GF-D8 (cell line): ENCODE data around the gene GTF3C4.

ENCODE experiments used
- DNase-seq: peaks from one replicate; lab custom pipeline; 2025; lab: John Stamatoyannopoulos, UW

GTF3C4 gene

GRCh38 chr9:132731230-132731629, 61.0 kb downstream of the GTF3C4 start:
- DNase-seq, result no peak

GRCh38 chr9:132732326-132733259, 62.3 kb downstream of the GTF3C4 start:
- DNase-seq, result no peak

DNA sequence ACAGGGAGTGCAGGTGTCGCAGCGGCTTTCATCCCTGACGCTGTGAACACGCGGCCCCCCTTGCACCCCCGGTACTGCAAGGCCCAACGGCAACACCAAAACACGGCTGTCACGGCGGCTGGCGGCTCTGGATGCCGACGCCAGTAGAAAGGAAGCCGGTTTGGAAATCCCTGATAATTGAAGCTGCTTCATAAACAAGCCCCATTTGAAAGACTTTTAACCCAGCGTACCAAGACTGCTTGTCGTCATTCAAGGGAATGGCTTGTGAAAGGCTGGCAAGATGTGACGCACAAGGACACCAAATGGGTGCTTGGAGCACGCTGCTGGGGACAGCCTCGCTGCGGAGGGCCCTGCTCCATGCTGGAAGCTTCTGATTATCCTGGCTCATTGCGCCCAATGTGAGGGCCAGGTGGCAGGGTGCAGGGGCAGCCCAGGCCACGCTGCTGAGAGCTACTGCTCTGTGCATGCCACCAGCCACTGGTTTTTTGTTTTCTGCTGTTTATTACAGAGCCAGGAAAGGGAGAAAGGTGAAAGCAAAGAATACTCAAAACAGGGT, 63.1 kb downstream of the GTF3C4 start:
- DNase-seq, result no peak

GRCh38 chr9:132739710-132740310, 69.5 kb downstream of the GTF3C4 start:
- DNase-seq, result no peak

DNA sequence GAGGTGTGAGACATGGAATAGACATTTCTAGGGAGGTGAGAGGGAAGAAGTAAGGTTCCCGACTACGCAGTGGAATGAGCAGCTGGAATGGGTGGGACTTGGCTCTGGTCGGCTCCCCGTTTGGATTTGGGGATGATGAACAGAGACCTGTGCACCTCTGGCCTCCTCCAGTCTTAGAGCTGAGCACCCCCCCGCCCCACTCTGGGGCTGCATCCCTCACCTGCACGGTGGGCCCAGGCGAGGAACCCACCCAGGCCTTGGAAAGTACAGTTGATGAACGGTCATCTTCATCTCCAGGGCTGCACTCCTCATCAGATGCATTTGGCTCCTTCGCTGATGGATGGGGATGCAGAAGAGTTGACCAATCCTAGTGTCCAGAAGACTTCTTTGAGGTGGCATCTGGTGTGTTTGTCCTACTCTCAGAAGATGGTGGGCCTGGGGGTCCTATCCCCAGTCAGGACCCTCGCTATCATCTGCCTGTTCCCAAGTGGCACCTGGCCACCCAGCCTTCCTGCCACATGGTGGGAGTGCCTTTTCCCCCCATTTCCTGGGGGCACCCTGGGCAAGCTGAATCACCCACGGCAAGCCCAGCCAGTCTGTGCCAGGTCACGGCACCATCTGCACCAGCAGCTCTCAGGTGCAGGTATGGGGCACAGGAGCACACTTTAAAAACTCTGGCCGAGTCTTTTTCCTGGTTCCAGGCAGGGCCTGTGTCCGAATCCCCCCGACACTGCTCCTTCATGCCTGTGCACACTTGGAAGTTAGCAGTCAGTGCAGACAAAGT, 70.5 kb downstream of the GTF3C4 start:
- no peak for DNase-seq

- DNase-seq, result no peak
Measured at GRCh38 chr9:132742821-132743311, 72.6 kb downstream of the GTF3C4 start.

DNA sequence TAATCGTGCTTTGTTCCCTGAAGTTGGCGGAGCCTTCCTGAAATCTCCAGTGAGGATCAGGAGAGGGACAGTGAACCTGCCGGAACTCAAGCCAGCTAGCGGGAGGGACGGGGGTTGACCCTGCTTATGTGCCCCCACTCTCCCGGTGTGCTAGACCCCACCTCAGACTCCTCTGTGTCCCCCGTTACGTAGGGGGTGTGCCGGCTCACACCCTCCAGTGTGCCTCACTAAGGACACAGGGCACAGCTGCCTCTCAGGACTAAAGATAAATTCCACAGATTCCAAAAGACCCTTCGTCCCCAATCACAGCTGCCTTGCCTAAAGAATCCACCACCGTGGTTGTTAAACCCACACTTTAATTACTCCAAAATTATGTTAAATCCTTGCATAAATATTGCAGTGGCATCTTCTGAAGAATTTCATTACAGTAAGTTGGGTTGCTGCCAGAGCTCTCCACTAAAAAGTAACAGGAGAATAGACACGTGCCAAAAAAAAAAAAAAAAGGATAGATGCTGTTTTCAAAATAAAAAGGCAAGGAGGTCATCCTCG, 73.7 kb downstream of the GTF3C4 start:
- DNase-seq, result no peak
